ENCODE data around the gene SFTPA1.
"Not testable (repeated sequence)": the region's sequence is repeated elsewhere in the genome, so short reads cannot be mapped to it uniquely, and the experiment has no call there.

The SFTPA1 gene

GRCh38 chr10:79610601-79611191 lies at the start of gene SFTPA1:
Gene SFTPA1 (plus strand): TSS chr10:79610939. CDS start chr10:79611826, 887 bp downstream.
- DNase-seq (ENCODE audit: low spot score): no peak

- no peak for DNase-seq (ENCODE audit: low spot score)
Measured at GRCh38 chr10:79561257-79561656, 49.5 kb upstream of the SFTPA1 start.

GRCh38 chr10:79562135-79562756 lies 48.5 kb upstream of the SFTPA1 start:
- DNase-seq (ENCODE audit: low spot score): peak; percentile 43

- no peak for DNase-seq (ENCODE audit: low spot score)
Measured at GRCh38 chr10:79563426-79563825, 47.3 kb upstream of the SFTPA1 start.

GRCh38 chr10:79570624-79571023 lies 40.1 kb upstream of the SFTPA1 start:
- DNase-seq (ENCODE audit: low spot score): not testable (repeated sequence)

- DNase-seq (ENCODE audit: low spot score): no peak
Measured at GRCh38 chr10:79579361-79579760, 31.4 kb upstream of the SFTPA1 start.

GRCh38 chr10:79581044-79581443 lies 29.7 kb upstream of the SFTPA1 start:
- no peak for DNase-seq (ENCODE audit: low spot score)

GRCh38 chr10:79582096-79582495 lies 28.6 kb upstream of the SFTPA1 start:
- DNase-seq (ENCODE audit: low spot score): no peak

- DNase-seq (ENCODE audit: low spot score): not testable (repeated sequence)
Measured at GRCh38 chr10:79582954-79583353, 27.8 kb upstream of the SFTPA1 start.

- DNase-seq (ENCODE audit: low spot score): no peak
Measured at GRCh38 chr10:79583488-79584024, 27.2 kb upstream of the SFTPA1 start.

- DNase-seq (ENCODE audit: low spot score): no peak
Measured at GRCh38 chr10:79585870-79586527, 24.7 kb upstream of the SFTPA1 start.

- DNase-seq (ENCODE audit: low spot score): no peak
Measured at GRCh38 chr10:79586933-79587332, 23.8 kb upstream of the SFTPA1 start.

- no peak for DNase-seq (ENCODE audit: low spot score)
Measured at GRCh38 chr10:79588800-79589199, 21.9 kb upstream of the SFTPA1 start.

GRCh38 chr10:79593377-79593776 lies 17.4 kb upstream of the SFTPA1 start:
- no peak for DNase-seq (ENCODE audit: low spot score)

GRCh38 chr10:79594565-79594964 lies 16.2 kb upstream of the SFTPA1 start:
- not testable (repeated sequence) for DNase-seq (ENCODE audit: low spot score)

GRCh38 chr10:79595510-79595909 lies 15.2 kb upstream of the SFTPA1 start:
- DNase-seq (ENCODE audit: low spot score): no peak

GRCh38 chr10:79599644-79600043 lies 11.1 kb upstream of the SFTPA1 start:
- DNase-seq (ENCODE audit: low spot score): not testable (repeated sequence)

GRCh38 chr10:79601939-79602338 lies 8.8 kb upstream of the SFTPA1 start:
- no peak for DNase-seq (ENCODE audit: low spot score)

GRCh38 chr10:79602953-79603352 lies 7.8 kb upstream of the SFTPA1 start:
- no peak for DNase-seq (ENCODE audit: low spot score)

- DNase-seq (ENCODE audit: low spot score): no peak
Measured at GRCh38 chr10:79604294-79604693, 6.4 kb upstream of the SFTPA1 start.

- no peak for DNase-seq (ENCODE audit: low spot score)
Measured at GRCh38 chr10:79605308-79605707, 5.4 kb upstream of the SFTPA1 start.

- DNase-seq (ENCODE audit: low spot score): no peak
Measured at GRCh38 chr10:79608505-79609375, 2.0 kb upstream of the SFTPA1 start.
